Measurements from ENCODE around the gene EFNA1.

GRCh38 chr1:155085504-155086127, 42.1 kb upstream of the EFNA1 start:
- TF ChIP-seq EZH2 (IDR thresholded peaks at IDR 0.05) (no peak), POLR2AphosphoS5 (IDR thresholded peaks at IDR 0.05; ENCODE audit: borderline replicate concordance, low read depth, low read length) (no peak; the same call in 1 of the 2 replicates)

Data from SK-N-MC (cell line).